ENCODE data around the gene SUMO2.
A peak's percentile ranks its signal among the peaks of the same experiment; 100 is the strongest.
"Not testable (repeated sequence)": the region's sequence is repeated elsewhere in the genome, so short reads cannot be mapped to it uniquely, and the experiment has no call there.

SUMO2 gene

DNA sequence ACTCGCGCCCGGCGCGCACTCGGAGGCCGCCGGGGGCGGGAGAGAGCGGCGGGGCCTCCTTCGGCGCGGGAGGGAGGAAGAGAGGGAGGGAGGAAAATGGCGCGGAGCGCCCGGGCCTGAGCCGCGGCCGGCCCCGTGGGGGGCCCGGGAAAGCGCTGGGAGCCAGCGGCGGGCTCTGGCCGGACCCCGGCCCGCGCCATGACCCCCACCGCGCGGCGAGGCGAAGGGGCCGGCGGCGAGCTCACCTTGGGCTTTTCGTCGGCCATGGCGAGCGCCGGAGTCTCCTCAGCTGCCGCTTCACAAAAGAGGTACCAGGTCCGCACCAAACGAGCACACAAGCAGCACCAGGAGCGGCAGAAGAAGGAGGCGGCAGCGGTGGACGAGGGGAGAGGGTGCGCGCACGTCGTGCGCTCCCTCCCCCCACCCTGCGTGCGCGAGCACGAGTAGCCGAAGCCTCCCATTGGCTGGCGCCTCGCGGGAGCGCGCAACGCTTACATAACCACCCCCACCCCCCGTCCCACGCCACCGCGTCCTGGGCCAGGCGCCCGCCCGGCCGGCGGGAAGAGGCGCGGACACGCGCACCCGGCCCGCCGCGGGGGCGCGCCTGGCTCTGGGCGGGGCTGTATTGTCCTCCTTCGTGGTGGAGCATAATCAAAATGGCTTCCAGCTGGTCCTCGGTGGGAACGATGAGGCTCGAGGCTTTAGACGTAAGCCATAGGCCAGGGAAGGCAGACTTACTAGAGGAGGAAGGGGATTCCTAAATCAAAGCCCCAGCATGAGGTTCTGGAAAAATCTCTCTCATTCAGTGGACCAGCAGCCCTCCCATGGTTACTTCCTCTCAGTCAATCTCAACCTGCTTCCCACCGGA lies at the start of gene SUMO2:
Gene SUMO2 (minus strand): TSS at position 391 of the 868 bp plus-strand sequence. CDS start 125 bp downstream, at position 266.
- peak; percentile 98 for DNase-seq

DNA sequence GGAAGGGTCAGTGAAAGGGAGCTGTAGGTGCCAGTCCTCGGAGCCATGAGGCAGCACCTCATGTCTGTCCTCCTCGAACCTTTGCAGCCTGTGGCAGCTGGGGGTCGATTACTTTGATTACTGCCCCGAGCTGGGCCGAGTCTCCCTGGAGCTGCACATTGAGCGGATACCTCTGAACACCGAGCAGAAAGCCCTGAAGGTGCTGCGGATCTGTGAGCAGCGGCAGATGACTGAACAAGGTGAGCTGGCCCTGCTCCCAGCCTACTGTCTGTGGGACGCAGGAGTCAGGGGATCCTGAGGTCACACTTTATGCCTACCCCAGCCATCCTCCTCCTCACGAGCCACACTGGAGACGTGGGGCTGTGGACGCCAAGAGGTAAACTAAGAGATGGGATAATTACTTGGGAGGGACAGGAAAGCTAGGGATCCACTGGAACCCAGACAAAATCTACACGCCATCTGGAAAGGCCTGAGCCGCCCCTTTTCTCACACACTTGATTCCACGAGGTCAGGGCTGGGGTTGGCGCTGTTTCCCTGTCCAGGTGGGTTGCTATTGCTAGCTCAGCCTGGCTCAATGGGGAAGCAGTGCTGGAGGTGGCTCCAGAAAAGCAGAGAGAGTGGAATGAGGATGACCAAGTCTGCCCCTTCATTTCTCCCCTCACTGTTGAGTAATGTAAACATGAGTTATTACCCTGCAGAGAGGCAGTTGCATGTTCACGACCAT lies 49.1 kb upstream of the SUMO2 start:
- DNase-seq, result no peak

DNA sequence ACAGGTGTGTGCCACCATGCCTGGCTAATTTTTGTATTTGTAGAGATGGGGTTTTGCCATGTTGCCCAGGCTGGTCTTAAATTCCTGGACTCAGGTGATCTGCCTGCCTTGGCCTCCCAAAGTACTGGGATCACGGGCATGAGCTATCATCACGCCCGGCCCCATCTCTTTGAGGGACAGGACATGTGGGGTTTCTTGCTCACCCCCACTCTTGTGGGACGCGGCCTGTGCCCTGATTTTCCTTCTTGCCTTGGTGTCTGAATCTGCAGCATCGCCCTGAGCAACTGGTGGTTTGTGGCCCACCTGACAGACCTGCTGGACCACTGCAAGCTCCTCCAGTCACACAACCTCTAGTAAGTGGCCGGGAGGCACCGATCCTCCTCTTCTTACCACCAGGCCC lies 48.3 kb upstream of the SUMO2 start:
- DNase-seq, result no peak

DNA sequence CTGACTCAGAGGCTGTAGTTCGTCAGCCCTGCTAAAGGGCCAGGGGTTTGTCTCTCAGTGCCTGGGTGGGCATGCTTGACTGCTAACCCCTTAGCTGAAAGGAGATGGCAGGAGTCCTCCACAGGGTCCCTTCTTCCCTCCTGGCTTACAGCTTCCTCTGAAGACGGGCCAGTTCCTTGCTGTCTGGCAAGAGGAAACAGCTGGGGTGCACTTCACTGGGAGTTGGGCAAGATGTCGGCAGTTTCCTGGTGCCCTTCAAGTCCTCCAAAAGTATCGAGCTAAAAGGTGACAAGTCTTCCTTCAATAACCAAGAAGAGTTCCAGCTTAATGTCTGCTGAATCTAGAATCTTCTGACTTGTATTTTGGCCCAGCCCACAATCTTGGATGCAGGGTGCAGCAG lies 46.1 kb upstream of the SUMO2 start:
- DNase-seq, result no peak

DNA sequence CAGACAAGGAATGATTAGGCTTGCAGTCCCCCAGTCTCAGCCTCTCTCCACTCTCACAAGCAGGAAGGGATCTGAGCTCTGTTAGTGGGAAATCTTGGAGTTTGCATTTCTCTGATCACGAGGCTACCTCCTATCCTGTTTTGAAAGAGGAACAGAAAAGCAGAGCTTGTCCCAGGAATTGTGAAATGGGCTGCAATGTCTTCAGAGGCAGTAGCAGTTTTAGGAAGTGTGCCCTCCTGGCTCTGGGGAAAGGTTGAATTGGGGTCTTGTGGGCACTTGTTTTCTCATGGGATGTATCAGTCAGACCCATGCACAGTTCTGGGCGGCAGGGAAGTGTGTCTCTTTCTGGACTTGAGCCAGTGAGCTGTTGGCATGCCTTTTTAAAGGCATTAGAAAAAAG lies 45.5 kb upstream of the SUMO2 start:
- no peak for DNase-seq

DNA sequence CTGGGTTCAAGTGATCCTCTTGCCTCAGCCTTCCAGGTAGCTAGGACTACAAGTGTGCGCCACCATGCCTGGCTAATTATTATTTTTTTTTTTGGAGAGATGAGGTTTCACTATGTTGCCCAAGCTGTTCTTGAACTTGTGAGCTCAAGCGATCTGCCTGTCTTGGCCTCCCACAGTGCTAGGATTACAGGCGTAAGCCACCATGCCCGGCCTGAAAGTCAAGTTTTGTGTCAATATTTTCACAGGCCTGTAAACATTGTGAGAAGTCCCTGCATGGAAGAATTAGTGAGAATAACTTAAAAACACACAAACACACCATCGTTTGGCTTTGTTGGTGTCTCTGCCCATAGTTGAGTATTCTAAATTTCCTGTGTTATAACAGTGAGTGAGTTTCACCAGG lies 45.0 kb upstream of the SUMO2 start:
- no peak for DNase-seq

DNA sequence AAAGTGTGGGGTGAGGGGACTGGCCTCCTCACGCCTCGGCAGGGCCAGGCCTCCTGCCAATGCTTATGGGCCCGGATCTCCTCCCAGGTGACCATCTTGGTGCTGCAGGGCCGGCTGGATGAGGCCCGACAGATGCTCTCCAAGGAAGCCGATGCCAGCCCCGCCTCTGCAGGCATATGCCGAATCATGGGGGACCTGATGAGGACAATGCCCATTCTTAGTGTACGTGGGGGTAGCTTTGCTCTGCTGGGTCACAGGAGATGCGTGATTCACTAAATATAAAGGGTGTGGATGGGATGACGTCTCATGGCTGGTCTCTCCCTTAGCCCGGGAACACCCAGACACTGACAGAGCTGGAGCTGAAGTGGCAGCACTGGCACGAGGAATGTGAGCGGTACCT lies 42.3 kb upstream of the SUMO2 start:
- no peak for DNase-seq

DNA sequence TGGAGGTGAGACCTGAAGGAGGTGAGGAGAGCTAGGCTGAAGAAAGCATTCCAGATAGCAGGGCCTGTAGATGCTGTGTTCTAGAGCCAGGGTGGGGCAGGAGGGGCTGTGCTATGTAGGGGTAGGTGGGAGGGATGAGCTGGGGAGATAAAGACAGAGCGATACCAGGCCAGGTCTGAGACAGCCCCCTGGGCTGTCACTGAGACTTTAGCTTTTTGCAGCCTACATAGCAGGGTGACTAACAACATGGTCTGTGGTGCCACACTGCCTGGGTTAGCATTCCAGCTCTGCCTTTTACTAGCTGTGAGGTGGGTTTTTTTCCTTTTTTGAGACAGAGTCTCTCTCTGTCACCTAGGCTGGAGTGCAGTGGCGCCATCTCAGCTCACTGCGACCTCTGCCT lies 37.1 kb upstream of the SUMO2 start:
- no peak for DNase-seq

DNA sequence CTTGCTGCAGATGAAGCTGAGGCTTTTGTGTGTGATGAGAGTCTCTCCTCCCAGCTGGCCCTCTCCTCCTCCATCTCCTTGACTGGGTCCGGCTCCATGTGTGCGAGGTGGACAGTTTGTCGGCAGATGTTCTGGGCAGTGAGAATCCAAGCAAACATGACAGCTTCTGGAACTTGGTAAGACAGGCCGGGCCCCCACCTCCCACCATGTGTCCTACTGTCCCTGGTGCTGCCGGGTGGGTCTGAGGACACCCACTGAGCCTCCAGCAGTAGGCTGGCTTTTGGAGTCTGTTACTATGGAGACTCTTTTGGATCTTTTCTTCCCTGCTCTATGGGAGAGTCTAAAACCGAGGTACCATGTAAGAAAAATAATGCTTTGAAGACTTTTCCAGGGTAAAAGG lies 35.4 kb upstream of the SUMO2 start:
- DNase-seq, result no peak

DNA sequence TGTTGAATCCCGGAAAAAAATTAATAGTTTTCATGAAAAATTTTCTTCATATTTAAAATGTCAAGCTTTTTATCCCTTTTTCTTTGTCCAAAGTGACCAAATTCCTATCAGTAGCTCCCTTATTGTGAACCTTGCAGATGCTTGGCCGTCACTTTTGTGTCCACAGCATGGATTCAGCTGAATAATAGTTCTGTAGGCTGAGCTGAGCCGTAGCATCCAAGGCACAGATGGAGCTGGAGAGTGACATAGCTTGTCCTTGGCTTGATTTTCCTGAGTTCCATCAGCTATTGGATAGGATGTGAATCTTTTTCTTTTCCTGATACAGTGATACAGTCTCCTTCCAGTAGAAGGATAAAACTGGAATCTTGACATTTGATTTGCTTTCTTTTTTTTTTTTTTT lies 26.3 kb upstream of the SUMO2 start:
- DNase-seq, result no peak

DNA sequence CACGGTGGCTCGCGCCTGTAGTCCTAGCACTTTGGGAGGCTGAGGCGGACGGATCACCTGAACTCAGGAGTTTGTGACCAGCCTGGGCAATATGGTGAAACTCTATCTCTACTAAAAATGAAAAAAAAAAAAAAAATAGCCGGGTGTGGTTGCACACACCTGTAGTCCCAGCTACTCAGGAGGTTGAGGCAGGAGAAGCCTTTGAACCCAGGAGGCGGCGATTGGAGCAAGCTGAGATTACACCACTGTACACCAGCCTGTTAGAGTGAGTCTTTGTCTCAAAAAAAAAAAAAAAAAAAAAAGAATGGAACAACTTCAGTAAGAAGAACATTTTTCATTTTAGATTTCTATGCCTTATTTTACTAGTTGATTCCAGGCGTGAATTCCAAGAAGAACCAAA lies 25.4 kb upstream of the SUMO2 start:
- DNase-seq, result no peak

DNA sequence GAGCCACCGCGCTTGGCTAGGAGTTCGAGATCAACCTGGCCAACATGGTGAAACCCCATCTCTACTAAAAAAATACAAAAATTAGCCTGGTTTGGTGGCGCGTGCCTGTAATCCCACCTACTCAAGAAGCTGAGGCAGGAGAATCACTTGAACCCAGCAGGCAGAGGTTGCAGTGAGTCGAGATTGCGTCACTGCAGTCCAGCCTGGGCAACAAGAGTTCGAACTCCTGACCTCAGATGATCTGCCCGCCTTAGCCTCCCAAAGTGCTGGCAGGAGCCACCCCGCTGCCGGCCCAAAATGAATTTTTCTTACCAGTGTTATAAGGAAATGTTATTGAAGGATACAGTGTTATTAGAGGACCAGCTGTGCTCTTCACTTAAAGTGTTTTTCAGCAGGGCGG lies 25.0 kb upstream of the SUMO2 start:
- no peak for DNase-seq

DNA sequence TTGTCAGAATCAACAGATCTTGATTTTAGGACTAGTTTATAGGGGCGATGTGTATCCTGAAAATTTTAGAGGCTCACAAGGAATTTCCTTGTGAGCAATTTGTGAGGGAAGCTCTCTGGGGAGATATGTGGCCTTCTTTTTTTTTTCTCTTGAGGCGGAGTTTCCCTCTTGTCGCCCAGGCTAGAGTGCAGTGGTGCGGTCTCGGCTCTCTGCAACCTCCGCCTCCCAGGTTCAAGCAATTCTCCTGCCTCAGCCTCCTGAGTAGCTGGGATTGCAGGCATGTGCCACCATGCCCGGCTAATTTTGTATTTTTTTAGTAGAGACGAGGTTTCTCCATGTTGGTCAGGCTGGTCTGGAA lies 24.3 kb upstream of the SUMO2 start:
- not testable (repeated sequence) for DNase-seq

DNA sequence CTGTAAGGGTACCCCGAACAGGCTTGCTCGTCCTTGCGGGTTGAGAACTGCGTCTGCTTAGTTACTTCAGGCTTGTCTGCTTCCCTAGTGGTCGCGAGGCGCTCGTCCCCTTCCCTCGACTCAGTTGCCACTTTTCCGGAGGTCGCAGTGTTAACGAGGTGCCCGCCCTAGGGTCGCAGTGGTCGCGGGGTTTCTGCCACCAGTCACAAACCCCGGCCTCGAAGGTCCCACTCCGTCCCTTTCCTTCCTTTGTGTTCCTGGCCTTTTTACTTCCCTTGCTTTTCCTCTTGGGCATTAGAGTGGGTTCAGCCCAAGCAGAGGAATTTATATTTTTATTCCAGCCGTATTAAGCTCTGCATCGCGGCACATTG lies 23.0 kb upstream of the SUMO2 start:
- DNase-seq, result no peak

DNA sequence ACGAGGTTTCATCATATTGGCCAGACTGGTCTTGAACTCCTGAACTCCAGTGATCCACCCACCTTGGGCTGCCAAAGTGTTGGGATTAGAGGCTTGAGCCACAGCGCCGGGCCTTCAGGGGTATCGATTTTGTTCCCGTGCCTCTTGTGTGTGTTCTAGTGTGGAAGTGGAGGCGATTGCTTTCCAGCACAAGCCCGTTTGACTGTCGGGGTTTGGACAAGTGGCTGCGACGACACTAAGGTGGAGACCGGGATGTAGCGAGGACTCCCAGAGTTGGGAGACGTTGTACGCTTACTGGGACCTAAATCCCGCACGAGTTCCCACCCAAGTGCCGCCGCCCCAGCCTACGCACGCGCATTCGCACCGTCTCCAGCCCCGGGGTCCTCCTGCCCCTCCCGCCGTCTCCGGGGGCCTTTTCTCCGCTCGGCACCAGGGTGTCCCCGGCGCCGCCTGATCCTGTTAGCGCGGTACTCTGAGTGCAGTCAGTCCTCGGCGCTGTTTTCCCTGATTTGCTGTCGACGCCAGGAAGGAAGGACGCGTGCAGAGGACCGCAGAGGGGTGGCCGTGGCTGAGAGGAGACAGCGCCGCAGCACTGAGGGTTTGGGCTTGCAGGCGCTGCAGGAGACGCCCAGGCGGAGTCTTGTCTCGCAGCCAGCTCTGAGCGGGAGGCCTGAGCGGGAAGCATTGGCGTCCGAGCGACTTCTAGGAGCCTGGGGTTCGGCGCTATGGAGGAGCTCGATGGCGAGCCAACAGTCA lies 22.5 kb upstream of the SUMO2 start, which contains the start of gene NUP85:
Gene NUP85 (plus strand): TSS at position 643 of the 756 bp plus-strand sequence. CDS start 83 bp downstream, at position 726.
- DNase-seq, result peak; percentile 96

DNA sequence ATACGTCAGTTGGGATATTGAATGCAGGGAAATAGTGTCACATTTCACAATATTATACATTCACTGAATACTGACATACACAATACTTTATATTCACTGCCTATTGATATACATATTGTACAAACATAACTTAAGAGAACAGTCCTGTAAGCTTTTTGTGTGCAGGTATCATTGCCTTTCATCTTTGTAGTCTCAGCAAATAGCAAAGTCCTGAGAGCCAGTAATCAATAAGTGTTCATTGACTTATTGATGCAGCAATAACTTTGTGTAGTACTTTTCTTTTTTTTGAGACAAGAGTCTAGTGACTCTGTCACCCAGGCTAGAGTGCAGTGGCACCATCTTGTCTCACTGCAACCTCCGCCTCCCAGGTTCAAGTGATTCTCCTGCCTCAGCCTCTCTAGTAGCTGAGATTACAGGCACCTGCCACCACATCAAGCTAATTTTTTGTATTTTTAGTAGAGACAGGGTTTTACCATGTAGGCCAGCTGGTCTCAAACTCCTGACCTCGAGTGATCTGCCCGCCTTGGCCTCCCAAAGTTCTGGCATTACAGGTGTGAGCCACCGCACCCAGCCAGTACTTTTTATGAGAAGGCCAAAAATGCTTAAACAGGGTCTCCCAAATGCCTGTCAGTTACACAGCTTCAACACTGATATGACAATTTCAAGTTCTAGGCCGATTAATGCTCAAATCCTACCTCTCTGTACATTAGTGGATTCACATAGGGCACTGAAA lies 17.3 kb upstream of the SUMO2 start:
- DNase-seq, result no peak

DNA sequence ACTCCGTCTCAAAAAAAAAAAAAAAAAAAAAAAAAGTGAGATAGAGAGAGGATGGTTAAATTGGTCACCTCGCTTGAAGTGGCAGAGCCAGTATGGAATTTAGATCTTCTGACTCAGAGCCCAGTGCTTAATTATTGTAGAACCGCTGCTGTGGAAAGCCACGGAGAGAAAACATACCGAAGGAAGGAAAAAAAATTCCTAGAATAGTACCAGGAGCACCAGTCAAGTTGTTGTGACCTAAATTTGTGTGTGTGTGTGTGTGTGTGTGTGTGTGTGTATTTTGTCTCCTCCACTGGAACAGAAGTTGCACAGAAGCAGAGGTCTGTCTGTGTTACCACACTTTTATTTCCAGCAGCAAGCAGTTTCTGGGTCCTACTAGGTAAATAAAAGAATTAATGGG lies 12.1 kb upstream of the SUMO2 start:
- DNase-seq, result no peak

DNA sequence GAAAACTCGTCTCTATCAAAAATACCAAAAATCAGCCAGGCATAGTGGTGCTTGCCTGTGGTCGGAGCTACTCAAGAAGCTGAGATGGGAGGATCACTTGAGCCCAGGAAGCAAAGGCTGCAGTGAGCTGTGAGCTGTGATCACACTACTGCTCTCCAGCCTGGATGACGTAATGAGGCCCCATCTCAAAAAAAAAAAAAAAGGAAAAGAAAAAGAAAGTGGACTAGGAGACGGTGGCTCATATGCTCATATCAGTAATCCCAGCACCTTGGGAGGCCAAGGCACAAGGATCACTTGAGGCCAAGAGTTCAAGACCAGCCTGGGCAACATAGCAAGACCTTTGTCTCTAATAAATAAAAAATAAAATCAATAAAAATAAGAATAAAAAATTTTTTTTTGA lies 8.8 kb upstream of the SUMO2 start:
- DNase-seq, result no peak

DNA sequence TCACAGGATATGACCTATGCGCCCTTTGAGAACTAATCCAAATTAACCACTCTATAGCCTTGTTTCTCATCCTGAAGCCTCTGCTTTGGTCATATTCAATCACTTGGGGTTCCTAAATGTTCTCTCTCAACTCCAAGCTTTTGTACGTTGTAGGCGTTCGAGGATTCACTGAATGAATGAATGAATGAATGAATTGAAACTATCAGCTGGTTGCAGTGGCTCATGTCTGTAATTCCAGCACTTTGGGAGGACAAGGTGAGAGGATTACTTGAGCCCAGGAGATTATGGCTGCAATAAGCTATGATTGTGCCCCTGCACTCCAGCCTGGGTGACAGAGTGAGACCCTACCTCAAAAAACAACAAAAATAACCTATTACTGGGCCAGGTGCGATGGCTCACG lies 5.9 kb upstream of the SUMO2 start:
- DNase-seq, result no peak

DNA sequence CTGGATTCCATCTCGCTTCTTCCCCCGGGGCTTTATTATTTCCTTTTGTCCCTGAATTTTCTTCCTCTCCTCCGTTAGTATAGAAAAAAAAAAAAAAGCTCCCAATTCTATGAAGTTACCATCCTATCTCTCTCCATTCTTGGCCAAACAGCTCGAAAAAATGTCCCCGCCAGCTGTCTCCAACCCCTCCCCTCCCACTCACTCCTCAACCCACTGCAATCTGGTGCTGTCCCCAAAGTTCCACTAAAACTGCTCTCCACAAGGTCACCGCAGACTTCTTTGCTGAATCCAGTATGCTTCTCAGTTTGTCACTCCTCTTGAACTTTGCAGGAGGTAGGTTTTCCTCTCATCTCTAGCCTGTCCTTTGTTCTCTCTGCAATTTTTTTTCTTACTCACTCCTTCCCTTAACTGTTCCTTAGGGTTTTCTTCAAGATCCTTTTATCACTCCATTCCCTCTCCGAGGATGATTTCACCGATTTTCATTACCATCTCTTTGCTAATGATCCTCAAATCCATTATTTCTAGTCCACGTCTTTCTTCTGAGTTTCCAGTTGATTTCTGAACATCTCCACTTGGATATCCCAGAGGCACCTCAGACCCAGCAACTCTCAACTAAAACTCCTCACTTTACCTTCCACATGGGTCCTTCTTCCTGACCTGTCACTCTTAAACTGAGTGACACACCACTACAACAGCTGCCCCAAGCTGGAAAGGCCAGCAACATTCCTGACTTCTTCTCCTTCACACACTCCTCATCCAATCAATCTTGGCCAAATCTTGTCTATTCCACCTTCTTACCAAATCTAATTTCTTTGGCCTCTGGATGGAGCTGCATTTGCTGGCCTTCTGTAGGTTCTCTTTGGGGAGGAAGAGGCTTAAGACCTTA lies 1.5 kb upstream of the SUMO2 start:
- no peak for DNase-seq

DNA sequence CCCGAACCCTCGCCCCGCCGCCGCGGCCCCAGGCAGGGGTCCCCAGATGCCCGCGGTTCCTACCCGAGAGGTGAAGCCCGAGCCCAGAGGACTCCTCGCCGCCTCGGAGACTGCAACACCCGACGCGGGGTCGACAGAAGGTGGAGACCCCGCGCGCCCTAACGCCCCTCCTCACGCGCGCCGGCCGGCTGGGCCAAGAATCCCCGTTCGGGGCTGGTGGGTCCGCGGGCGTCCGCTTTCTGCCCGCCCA lies 515 bp downstream of the SUMO2 start:
- DNase-seq, result no peak

DNA sequence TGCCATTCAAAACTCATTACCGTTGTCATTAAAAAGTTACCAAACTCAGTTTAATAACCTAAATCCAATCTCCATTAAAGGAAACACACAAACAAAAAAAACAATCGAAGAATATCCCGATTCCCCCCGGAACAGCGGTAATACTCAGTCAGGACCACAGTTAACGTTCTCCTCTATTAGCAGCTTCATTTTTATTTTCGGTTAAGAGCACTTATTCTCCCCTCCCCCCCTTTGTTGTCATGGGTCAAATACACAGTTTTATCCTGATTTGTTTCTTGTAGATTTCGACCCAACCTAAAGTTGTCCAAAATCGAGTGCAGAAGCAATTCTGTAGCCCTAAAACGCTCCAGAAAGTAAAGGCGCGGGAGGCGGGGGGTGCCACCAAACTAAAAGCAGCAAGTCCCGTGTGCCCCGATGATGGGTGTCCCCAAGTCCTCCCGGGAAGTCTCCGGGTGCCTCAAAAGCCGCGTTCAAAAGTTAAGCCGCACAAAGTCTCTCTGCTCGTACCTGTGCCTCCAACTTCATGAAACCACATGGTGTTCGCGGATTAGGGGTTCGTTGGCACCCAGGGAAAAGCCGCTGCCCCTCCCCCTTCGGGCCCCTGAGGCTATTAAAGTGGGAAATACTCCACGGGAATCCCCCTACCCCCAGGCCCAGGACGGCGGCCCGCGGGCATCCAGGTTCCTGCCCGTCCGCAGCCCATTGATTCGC lies 996 bp downstream of the SUMO2 start:
- DNase-seq, result no peak

All from NCI-H1436 (cell line).